ENCODE measurements around the gene TSC22D2. TPM values are rescaled to one million over a fixed set of nuclear protein-coding genes. Genes with fewer than 3 reads are reported as not detected.

The TSC22D2 gene
- total and polyA plus RNA-seq, 2 of the 8 experiments (the other 6 are each of a cell fraction or from before 2014, with no cell fraction given): 3.4 to 27.6 TPM

DNA sequence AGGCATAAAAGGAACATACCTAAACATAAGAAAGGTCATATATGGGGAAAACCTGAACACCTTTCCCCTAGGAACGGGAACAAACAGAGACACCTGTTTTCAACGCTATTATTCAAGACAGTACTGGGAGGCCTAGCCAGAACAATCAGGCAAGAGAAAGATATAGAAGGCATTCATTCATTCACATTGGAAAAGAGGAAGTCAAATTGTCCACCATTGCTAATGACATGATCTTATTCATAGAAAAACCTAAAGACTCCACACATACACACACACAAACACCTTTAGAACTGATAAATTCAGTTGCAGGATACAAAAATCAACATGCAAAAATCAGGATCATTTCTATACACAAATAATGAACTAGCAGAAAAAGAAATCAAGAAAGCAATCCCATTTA, 101.7 kb downstream of the TSC22D2 start:
- H3K4me1 ChIP-seq (replicated peaks in 1 of 4; ENCODE audit: control insufficient read depth in 3 of 4, insufficient read depth in 4 of 4, low read length in 3 of 4): peaks cover 0 to 7% (median 0%) of the 10 kb centered on the region in 4 experiments; a peak in 1 of 7 replicates
- no peak for FAIRE-seq
- WGBS, 2 experiments (ENCODE audit: extremely low coverage in 1 of 2, insufficient coverage in 1 of 2, insufficient read length in 1 of 2, insufficient replicate concordance in 2 of 2, low coverage in 1 of 2, low lambda C conversion rate in 2 of 2, missing lambda C conversion rate in 1 of 2): 87% methylated on average over 2 of the region's 2 CpGs; no CpG with 5 or more reads in 1 of the 2 experiments

More for the DNA sequence above, 101.7 kb downstream of the TSC22D2 start:
- Histone ChIP-seq H4K20me1 (replicated peaks in 1 of 2; ENCODE audit: control insufficient read depth in 1 of 2, insufficient read depth in 2 of 2, low read length in 2 of 2) (no peaks in the 10 kb centered on the region), H2AK5ac (ENCODE audit: low read depth, low read length) (no peak overlapping the region), H3K9me3 (ENCODE audit: insufficient read depth in 2 of 2, low read depth in 1 of 2, low read length in 1 of 2) (no peaks in the 10 kb centered on the region), H3K14ac (ENCODE audit: insufficient read length) (no peak overlapping the region), H3K4me2 (ENCODE audit: insufficient read depth in 1 of 2, low read depth in 2 of 2, low read length in 2 of 2) (no peak overlapping the region), H4K8ac (ENCODE audit: extremely low read depth, insufficient read depth, low read length) (no peak overlapping the region), H4K5ac (ENCODE audit: insufficient read length, low read depth, low read length) (no peak overlapping the region), H3K23ac (ENCODE audit: insufficient read length) (no peak overlapping the region), H3K23me2 (ENCODE audit: low read depth, low read length) (no peaks in the 10 kb centered on the region), H3K27ac (ENCODE audit: low read depth, low read length) (no peak overlapping the region), H2BK12ac (ENCODE audit: low read depth, low read length) (no peak overlapping the region), H3K56ac (replicated peaks; ENCODE audit: insufficient read length, low read depth, low read length) (no peak overlapping the region), H3K9ac (replicated peaks in 1 of 4; ENCODE audit: extremely low read depth in 1 of 4, low read depth in 3 of 4, low read length in 3 of 4) (no peak overlapping the region), H3K79me2 (ENCODE audit: control insufficient read depth in 1 of 2, insufficient read depth in 2 of 2, low read length in 2 of 2) (no peaks in the 10 kb centered on the region), H2BK120ac (replicated peaks; ENCODE audit: low read depth, low read length) (no peak overlapping the region), H2BK15ac (ENCODE audit: low read length) (no peak overlapping the region), H2BK5ac (ENCODE audit: low read depth, low read length) (no peak overlapping the region), H3K18ac (ENCODE audit: extremely low read depth, low read length) (no peak overlapping the region), H3K4ac (replicated peaks; ENCODE audit: insufficient read length, low read depth, low read length) (no peak overlapping the region), H3K27me3 (replicated peaks in 1 of 4; ENCODE audit: control insufficient read depth in 3 of 4, extremely low read depth in 1 of 4, insufficient read depth in 3 of 4, low read length in 3 of 4) (no peaks in the 10 kb centered on the region), H2AFZ (ENCODE audit: low read length) (no peak overlapping the region), H3K79me1 (ENCODE audit: low read depth, low read length) (no peaks in the 10 kb centered on the region), H3K36me3 (ENCODE audit: control insufficient read depth in 2 of 4, insufficient read depth in 4 of 4, low read length in 3 of 4) (no peaks in the 10 kb centered on the region), H3K4me3 (ENCODE audit: extremely low read depth in 1 of 4, insufficient read depth in 2 of 4, low read depth in 3 of 4, low read length in 4 of 4) (no peak overlapping the region), H2BK20ac (ENCODE audit: low read length) (no peak overlapping the region), H4K91ac (replicated peaks; ENCODE audit: insufficient read length, low read length) (no peak overlapping the region)
- no peak for DNase-seq (ENCODE audit: low read depth in 1 of 2, low spot score in 2 of 2)
- CTCF ChIA-PET (ENCODE audit: partially characterized antibody): no interaction called here
- no peak for TF ChIP-seq TBP (IDR thresholded peaks at IDR 0.05; ENCODE audit: low read depth, low read length)
- no peak for TF ChIP-seq RFX5 (IDR thresholded peaks at IDR 0.05; ENCODE audit: borderline replicate concordance, low read depth, low read length)
- TF ChIP-seq SIX5 (IDR thresholded peaks at IDR 0.05; ENCODE audit: low read depth, low read length): no peak
- TF ChIP-seq, protein P1, sequence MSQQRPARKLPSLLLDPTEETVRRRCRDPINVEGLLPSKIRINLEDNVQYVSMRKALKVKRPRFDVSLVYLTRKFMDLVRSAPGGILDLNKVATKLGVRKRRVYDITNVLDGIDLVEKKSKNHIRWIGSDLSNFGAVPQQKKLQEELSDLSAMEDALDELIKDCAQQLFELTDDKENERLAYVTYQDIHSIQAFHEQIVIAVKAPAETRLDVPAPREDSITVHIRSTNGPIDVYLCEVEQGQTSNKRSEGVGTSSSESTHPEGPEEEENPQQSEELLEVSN (IDR thresholded peaks at IDR 0.05): no peak
- no peak for TF ChIP-seq USF2 (IDR thresholded peaks at IDR 0.05; ENCODE audit: low read length)
- POLR2A ChIA-PET (ENCODE audit: partially characterized antibody): no interaction called here

Data from H1 (cell line).